SIG-M5 treated with dmso at 0.1 percent for 504 hours (cell line): ENCODE measurements around the gene SRCAP.

Experiments used
- DNase-seq: peaks from one replicate; lab custom pipeline; 2025; ENCODE audit not compliant: unreplicated experiment; lab: John Stamatoyannopoulos, UW

SRCAP gene

DNA sequence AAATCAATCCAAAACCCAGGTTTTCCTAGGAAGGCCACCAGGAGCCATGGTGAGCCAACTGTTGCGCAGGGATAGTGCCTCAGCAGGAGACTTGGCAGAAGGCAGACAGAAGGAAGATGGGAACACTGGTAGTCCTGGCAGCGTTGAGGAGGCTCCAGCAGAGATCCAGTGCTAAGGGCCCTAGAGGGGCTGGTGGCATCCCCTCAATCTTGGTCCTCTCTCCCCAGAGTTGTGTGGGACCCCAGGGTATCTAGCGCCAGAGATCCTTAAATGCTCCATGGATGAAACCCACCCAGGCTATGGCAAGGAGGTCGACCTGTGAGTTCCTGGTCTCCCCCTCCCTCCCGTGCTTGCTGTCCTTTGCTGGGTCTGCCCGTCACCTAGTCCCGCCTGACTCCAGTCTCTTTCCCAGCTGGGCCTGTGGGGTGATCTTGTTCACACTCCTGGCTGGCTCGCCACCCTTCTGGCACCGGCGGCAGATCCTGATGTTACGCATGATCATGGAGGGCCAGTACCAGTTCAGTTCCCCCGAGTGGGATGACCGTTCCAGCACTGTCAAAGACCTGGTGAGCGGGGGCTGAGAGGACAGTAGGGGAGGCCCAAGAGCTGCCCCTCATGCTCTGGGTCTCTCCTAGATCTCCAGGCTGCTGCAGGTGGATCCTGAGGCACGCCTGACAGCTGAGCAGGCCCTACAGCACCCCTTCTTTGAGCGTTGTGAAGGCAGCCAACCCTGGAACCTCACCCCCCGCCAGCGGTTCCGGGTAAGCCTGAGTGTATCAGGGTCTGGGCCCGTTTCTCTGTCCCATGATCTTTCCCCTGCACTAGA is 57.2 kb downstream of the SRCAP start:
- no peak for DNase-seq

GRCh38 chr16:30756781-30757100 is 57.8 kb downstream of the SRCAP start:
- no peak for DNase-seq

GRCh38 chr16:30757316-30757715 is 58.3 kb downstream of the SRCAP start:
- DNase-seq = no peak

DNA sequence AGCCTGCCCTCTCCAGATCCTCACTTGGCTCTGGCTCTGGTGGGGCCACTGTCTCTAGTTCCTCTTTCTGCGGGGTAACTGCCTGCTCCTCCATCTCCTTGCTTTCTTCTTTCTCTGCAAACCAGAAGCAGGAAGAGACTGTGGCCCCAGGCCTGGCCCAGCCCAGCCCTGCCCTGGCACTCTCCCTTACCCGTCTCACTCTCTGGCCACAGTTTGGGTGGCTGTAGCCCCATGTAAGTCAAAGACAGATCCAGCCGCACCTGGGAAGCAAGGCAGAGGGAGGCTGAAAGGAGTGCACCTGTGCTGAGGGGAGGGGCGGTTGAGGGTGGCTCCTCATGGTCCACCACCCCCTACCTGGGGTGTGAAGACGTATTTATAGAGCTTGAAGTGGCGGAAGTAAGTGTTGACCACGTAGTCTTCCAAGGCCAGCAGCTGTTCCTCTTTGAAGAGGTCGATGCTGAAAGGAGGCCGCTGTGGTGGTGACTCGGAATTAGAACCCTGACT is 60.1 kb downstream of the SRCAP start:
- peak; percentile 83 for DNase-seq

GRCh38 chr16:30760001-30760559 is 61.1 kb downstream of the SRCAP start:
- no peak for DNase-seq

DNA sequence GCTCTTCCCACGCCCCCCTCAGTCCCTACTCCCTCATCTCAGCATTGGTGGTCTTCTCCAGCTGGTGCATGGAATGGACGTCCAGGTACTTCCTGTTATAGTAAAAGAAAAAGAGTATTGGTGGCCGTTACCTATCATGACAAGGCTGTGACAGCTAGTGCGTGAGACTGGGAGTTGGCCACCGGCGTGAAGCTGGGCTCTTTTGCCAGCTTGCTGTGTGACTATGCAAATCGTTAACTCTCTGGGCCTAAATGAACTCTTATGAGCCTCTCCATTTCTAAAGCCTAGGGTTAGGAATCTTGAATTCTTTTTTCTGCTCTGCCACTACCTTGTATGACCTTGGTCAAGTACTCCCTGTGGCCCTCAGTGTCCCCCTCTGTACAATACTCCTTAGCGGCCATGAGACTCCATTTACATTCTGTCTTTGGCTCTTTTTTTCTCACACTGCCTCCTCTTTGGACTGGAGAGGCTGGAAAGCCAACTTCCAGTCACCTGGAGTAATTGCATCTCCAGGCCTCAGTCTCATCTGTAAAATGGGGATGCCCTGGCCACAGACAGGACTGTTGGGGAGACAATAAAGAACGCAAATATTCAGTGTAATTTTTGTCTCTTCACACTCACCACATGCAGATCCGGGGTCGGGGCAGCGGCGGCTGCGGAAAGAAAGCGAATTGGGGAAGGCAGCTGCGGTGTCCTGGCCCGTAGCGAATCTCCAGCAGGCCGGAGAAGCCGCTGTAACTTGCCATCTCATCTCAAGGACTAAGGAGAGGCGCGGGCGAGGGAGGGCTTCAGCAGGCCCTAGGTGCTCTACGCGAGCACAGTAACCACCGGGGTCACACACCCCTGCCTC is 61.8 kb downstream of the SRCAP start:
- peak; percentile 62 for DNase-seq

GRCh38 chr16:30761427-30761927 is 62.5 kb downstream of the SRCAP start:
- DNase-seq = peak; percentile 62

DNA sequence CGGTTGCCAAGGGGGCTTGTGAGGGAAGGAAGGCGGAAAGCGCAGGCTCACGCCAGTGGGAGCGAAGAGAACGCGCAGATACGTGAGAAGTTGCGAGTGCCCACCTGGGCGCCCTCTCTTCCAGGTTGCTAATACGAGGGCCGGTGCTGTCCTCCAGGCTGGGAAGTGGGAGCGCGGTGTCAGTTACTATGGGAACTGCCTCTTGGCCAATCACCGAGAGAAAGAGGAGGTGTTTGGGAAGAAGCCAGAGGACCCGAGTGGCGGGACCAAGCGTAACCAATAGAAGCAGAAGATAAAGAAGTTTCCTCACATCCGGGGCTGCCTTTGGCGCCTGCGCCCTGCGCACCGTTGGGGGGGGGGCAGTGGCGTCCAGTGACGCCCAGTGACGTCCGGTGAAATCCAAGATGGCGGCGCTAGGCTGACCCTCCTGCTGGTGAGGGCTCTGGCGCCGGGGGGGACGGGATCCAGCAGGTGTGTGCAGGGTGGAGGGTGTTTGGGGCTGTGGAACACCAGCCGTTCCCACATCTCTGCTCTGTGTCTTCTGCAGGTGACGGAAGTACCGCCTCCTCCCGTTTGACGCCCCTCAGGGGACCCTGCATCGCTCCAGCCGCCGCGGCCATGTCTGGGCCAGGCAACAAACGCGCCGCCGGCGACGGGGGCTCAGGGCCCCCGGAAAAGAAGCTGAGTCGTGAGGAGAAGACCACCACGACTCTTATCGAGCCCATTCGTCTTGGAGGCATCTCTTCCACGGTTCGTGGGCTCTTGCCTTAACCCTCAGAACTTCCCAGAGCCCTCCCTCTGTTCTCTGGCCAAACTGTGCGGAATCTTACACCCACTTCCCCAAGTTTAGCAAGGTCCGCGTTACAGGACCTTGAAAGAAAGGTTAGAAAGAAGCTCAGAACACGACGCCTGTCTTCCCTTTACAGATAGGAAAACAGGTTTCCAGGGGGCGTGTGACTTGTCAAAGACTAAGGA is 63.2 kb downstream of the SRCAP start, which contains the start of the genes CFAP119 and RNF40:
TSS of gene CFAP119 (minus strand) at position 135 of the 975 bp plus-strand sequence. CDS start 314 bp downstream, outside the sequence.
TSS of gene RNF40 (plus strand) at position 395 of the 975 bp plus-strand sequence. CDS start at position 619, 224 bp downstream.
- peak; percentile 98 for DNase-seq

DNA sequence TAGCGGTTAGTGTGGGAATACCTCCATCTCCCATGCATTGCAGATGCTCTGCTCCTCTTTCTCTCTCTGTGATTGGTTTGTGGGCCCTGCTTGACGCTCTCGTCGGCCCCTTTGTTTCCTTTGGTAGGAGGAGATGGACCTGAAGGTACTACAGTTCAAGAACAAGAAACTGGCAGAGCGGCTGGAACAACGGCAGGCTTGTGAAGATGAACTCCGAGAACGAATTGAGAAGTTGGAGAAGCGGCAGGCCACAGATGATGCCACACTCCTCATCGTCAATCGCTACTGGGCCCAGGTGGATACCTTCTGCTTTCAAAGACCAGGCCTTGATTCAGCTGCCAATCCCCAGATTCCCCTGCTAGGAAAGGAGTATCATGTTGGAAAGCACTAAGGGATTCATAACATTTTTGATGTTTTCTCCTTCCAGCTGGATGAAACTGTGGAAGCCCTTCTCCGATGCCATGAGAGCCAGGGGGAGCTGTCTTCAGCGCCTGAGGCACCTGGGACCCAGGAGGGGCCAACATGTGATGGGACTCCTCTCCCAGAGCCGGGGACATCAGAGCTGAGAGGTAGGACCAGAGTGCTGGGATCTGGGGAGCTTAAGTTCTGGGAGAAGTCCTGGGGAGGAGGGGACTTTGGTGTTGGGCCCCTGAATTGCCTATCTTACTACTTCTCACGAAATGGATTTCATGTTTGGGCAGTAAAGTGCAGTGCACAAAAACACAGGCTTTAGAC is 64.2 kb downstream of the SRCAP start:
- DNase-seq = no peak

DNA sequence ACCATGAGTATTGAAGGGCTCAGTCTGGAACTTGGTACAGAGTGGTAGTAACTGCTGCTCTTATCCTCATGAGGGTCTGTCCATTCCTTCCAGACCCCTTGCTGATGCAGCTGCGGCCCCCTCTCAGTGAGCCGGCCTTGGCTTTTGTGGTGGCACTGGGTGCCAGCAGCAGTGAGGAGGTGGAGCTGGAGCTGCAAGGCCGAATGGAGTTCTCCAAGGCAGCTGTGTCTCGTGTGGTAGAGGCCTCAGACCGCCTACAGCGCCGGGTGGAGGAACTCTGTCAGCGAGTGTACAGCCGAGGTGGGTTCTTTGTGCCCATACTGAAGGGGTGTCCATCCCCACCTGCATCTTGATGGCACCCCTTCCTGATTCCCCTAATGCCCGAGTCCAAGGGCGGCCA is 65.1 kb downstream of the SRCAP start:
- DNase-seq = no peak

DNA sequence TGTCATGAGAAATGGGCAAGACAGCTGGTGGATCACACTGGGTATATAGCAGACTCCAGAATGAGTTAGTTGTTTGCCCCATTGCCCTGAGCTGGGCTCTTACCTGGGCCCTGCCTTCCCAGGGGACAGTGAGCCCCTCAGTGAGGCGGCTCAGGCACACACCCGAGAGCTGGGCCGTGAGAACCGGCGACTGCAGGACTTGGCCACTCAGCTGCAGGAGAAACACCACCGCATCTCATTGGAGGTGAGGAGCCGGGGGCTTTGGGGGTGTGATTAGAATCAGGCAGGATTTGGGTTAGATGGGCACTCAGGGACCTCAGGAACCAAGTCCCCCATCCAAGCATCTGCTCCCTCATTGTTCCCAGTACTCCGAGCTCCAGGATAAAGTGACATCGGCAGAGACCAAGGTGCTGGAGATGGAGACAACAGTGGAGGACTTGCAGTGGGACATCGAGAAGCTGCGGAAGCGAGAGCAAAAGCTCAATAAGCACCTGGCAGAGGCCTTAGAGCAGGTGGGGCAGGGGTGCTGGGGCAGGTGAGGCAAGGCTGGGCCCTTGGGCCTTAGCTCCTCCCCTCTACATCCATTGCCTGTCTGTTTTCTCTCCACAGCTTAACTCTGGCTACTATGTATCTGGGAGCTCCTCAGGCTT is 66.0 kb downstream of the SRCAP start:
- no peak for DNase-seq

GRCh38 chr16:30766206-30766932 is 67.4 kb downstream of the SRCAP start:
- no peak for DNase-seq

DNA sequence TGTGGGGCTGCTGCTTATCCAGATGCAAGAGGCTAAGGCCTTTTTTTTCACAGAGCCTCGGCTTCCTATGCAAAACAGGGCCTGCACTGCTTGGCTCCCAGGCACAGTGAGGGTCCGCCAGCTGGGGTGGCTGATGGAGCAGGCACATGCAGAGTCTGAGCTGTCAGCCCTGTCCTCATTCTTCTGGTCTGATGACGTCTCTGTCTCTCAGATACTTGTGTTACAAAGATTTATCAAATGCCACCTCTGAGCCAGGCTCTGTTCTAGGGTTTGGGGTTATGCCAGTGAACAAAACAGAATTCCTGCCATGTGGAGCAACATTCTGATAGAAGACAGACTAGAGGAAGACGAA is 67.9 kb downstream of the SRCAP start:
- DNase-seq = no peak

DNA sequence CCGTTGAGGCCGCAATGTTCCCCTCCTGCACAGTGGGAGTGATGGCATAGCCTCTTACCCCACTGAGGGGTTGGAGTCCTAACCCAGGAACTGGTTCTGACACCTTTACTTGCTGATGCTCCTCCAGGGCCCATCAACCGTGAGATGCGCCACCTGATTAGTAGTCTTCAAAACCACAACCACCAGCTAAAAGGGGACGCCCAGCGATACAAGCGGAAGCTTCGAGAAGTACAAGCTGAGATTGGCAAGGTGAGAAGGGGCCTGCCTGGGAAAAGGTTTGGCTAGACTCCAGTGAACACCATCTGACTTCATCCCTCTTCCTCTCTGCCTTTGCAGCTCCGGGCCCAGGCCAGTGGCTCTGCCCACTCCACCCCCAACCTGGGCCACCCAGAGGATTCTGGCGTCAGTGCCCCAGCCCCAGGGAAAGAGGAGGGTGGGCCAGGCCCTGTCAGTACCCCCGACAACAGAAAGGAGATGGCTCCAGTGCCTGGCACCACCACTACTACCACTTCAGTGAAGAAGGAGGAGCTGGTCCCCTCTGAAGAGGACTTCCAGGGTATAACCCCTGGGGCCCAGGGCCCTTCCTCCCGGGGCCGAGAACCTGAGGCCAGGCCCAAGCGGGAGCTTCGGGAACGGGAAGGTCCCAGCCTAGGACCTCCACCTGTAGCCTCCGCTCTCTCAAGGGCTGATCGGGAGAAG is 68.9 kb downstream of the SRCAP start:
- no peak for DNase-seq

DNA sequence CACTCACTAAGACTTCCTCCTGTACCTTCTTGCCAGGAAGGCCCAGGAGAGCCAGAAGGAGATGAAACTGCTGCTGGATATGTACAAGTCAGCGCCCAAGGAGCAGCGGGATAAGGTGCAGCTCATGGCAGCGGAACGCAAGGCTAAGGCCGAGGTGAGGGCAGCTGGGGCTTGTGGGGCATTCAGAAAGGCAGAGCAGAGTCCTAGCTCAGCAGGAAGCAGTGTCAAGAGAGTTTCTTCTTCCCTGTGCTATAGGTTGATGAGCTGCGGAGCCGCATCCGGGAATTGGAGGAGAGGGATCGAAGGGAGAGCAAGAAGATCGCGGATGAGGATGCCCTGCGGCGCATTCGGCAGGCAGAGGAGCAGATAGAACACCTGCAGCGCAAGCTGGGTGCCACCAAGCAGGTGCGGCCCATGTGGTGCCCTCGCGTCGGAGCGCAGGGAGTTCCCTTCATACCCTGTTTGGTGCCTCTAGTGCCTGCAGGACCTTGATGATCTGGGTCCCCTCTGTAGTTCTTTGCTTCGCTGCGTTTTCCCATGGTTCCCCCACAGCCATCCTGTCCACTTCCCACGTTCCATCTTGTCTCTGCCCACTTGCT is 69.7 kb downstream of the SRCAP start:
- no peak for DNase-seq

DNA sequence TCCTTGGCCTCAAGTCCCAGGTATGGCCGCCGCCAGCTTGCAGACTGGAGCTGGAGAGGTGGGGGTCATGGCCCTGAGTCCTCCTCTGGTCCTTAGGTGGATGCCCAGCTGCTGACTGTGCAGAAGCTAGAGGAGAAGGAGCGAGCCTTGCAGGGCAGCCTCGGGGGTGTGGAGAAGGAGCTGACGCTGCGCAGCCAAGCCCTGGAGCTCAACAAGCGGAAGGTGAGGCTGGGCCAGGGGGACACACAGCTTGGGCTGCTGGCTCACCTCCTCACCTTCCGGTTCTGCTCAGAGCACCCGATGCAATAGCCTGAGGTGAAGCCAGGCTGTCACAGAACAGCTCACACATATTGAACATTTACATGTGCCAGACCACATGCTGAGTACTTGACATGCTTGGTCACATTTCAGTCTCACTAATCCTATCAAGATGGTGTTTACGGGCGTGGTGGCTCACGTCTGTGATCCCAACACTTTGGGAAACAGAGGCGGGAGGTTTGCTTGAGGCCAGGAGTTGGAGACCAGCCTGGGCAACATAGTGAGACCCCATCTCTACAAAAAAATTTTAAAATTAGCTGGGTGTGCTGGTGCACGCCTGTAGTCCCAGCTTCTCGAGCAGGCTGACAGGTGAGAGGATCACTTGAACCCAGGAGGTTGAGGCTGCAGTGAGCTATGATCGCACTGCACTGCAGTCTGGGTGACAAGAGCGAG is 70.6 kb downstream of the SRCAP start:
- DNase-seq = no peak

DNA sequence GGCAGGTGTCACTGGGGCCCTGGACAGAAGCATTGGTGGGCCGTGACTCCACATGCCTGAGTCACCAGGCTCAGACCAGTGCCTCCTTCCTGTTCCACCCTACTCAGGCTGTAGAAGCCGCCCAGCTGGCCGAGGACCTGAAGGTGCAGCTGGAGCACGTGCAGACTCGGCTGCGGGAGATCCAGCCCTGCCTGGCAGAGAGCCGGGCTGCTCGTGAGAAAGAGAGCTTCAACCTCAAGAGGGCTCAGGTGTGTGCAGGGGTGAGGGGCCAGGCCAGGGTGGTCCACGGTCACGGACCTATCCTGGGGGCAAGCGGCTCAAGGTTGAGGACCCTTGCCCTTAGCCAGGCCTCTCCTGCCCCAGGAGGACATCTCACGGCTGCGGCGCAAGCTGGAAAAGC is 72.8 kb downstream of the SRCAP start:
- DNase-seq = no peak
